Neuronal stem cell (in vitro differentiated cells): ENCODE measurements around the gene ITGB6.

Experiments
- DNase-seq: peaks from one replicate; pipeline ENCODE4 v3.0.0-alpha.2; 2013; ENCODE audit warnings: low spot score
- H2AFZ ChIP-seq: one replicate; pipeline ENCODE4 v1.6.1; 2013; ENCODE audit warnings: mild to moderate bottlenecking, low read length, inconsistent platforms
- H2AK5ac ChIP-seq: 2 replicates; pipeline ENCODE4 v1.6.1; 2013; ENCODE audit warnings: low read depth, mild to moderate bottlenecking, inconsistent platforms, low read length, moderate library complexity, mixed read lengths
- H2BK120ac ChIP-seq: 2 replicates; pipeline ENCODE4 v1.6.1; 2013; ENCODE audit warnings: low read depth, mild to moderate bottlenecking, inconsistent platforms, low read length, moderate library complexity, mixed read lengths
- H2BK12ac ChIP-seq: one replicate; pipeline ENCODE4 v1.6.1; 2013; ENCODE audit warnings: low read length, inconsistent platforms
- H2BK15ac ChIP-seq: 2 replicates; pipeline ENCODE4 v1.6.1; 2013; ENCODE audit warnings: mild to moderate bottlenecking, low read length, inconsistent platforms, mixed read lengths
- H2BK5ac ChIP-seq: one replicate; pipeline ENCODE4 v1.6.1; 2013; ENCODE audit warnings: inconsistent platforms, mild to moderate bottlenecking, low read length, moderate library complexity
- H3K14ac ChIP-seq: one replicate; pipeline ENCODE4 v1.6.1; 2013; ENCODE audit warnings: low read length, inconsistent platforms
- H3K18ac ChIP-seq: 2 replicates; pipeline ENCODE4 v1.6.1; 2013; ENCODE audit warnings: low read length, inconsistent platforms
- H3K23ac ChIP-seq: 2 replicates; pipeline ENCODE4 v1.6.1; 2013; ENCODE audit warnings: low read depth, mild to moderate bottlenecking, mixed read lengths, low read length, inconsistent platforms; ENCODE audit not compliant: poor library complexity
- H3K27ac ChIP-seq: replicated peaks from 3 replicates; pipeline ENCODE4 v1.5.1; 2013; ENCODE audit warnings: low read length, inconsistent platforms
- H3K27me3 ChIP-seq, 3 experiments: 2 replicates each; pipeline ENCODE4 v1.6.1; 2013; ENCODE audit warnings: low read length in 3 of 3, mild to moderate bottlenecking in 2 of 3, inconsistent platforms in 1 of 3, low read depth in 1 of 3, mixed read lengths in 1 of 3, moderate library complexity in 1 of 3; ENCODE audit not compliant: control insufficient read depth in 3 of 3, insufficient read depth in 3 of 3
- H3K36me3 ChIP-seq, 2 donors: replicated peaks in 1 of 2; 2 replicates each; pipeline ENCODE4 v1.6.1; 2013; ENCODE audit warnings: low read length in 2 of 2; ENCODE audit not compliant: control insufficient read depth in 2 of 2, insufficient read depth in 2 of 2
- H3K4ac ChIP-seq: 2 replicates; pipeline ENCODE4 v1.6.1; 2013; ENCODE audit warnings: inconsistent platforms, mild to moderate bottlenecking, low read length, moderate library complexity
- H3K4me1 ChIP-seq, 2 donors: 1 replicate in 1 of 2; 2 replicates in 1 of 2; pipeline ENCODE4 v1.6.1; 2013; ENCODE audit warnings: low read length in 2 of 2, low read depth in 1 of 2; ENCODE audit not compliant: control insufficient read depth in 2 of 2, insufficient read depth in 1 of 2
- H3K4me2 ChIP-seq: one replicate; pipeline ENCODE4 v1.6.1; 2013; ENCODE audit warnings: mild to moderate bottlenecking, low read length, inconsistent platforms; ENCODE audit not compliant: insufficient read depth, poor library complexity, severe bottlenecking
- H3K4me3 ChIP-seq, 2 donors: 2 replicates each; pipeline ENCODE4 v1.5.1; 2013; ENCODE audit warnings: low read length in 2 of 2, mild to moderate bottlenecking in 2 of 2, inconsistent platforms in 1 of 2, moderate library complexity in 1 of 2
- H3K79me1 ChIP-seq: one replicate; pipeline ENCODE4 v1.6.1; 2013; ENCODE audit warnings: low read depth, mild to moderate bottlenecking, inconsistent platforms, low read length, moderate library complexity
- H3K9ac ChIP-seq: one replicate; pipeline ENCODE4 v1.6.1; 2013; ENCODE audit warnings: mild to moderate bottlenecking, low read depth, low read length, inconsistent platforms; ENCODE audit not compliant: poor library complexity
- H3K9me3 ChIP-seq, 2 donors: replicated peaks in 1 of 2; 2 replicates each; pipeline versions ENCODE3 to v1.6.1; 2013; ENCODE audit warnings: low read length in 2 of 2, mild to moderate bottlenecking in 2 of 2, inconsistent platforms in 1 of 2, low read depth in 1 of 2, mixed read lengths in 1 of 2, moderate library complexity in 1 of 2; ENCODE audit not compliant: control insufficient read depth in 2 of 2, insufficient read depth in 1 of 2
- H4K8ac ChIP-seq: one replicate; pipeline ENCODE4 v1.6.1; 2013; ENCODE audit warnings: low read depth, mild to moderate bottlenecking, inconsistent platforms, low read length, moderate library complexity
- H4K91ac ChIP-seq: one replicate; pipeline ENCODE4 v1.6.1; 2013; ENCODE audit warnings: low read length, low read depth, mild to moderate bottlenecking, inconsistent platforms; ENCODE audit not compliant: poor library complexity
- WGBS, 2 donors: extraction: QIAGEN DNeasy Blood & Tissue Kit; methylation state at CpG; one replicate each; pipeline ENCODE4 v1.1.7; 2013; ENCODE audit warnings: missing lambda C conversion rate in 2 of 2, mixed read lengths in 1 of 2; ENCODE audit not compliant: insufficient read length in 2 of 2, insufficient replicate concordance in 1 of 2; ENCODE audit errors: extremely low coverage in 2 of 2; 5-methylcytosine and 5-hydroxymethylcytosine counted together

The ITGB6 gene

DNA sequence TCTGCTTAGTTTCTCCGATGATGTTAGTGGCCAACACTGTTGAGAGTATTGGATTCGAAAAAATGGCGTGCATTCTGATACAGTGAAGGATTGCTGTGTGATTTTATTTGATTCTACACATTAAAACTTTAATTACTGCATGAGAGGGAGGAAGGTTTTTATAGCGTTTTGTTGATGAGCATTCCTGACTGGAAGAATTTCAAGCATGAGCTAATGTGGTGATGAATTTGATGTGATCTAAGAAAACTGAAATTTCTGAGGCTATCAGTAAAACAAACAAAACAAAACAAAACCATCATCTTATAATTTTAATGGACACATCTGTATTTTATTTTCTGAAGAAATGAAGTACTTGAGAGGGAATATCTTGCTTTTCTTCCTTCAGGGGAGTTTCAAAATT, 59.6 kb downstream of the ITGB6 start:
- Histone ChIP-seq H2BK12ac (no peak overlapping the region), H2BK120ac (no peak overlapping the region), H3K23ac (no peak overlapping the region), H3K36me3 (no peaks in the 10 kb centered on the region), H4K91ac (no peak overlapping the region), H3K4me1 (peaks cover 0 to 3% of the 10 kb centered on the region in 2 donors), H3K79me1 (no peaks in the 10 kb centered on the region), H2AK5ac (no peak overlapping the region), H3K4me2 (no peak overlapping the region), H2BK15ac (no peak overlapping the region), H3K27me3 (no peaks in the 10 kb centered on the region), H2AFZ (no peak overlapping the region), H3K14ac (no peak overlapping the region), H3K4ac (no peak overlapping the region), H3K9ac (no peak overlapping the region), H3K9me3 (no peaks in the 10 kb centered on the region), H2BK5ac (no peak overlapping the region), H3K27ac (no peak overlapping the region), H3K18ac (no peak overlapping the region), H4K8ac (no peak overlapping the region), H3K4me3 (no peak overlapping the region)
- no CpG with 5 or more reads among the region's 4 CpGs for WGBS, 2 donors
- no peak for DNase-seq

DNA sequence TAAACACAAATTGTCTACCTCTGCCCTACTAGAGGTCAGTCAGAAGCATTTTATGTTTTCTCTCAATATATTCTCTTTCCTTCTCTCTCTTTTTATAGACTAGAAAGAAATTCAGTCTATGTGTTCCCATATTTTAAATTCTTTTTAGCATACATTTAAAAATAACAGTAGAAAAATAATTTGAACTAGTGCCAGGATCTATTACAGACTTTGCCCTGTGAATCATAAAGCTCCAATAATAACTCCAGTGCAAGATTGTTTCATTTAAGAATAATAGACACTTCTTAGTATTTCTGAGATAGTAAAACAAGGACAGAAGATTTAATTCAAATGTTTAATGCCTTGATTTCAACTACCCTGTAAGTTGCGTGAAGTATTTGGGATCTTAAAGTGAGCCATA, 60.1 kb downstream of the ITGB6 start:
- no peak overlapping the region for H3K9ac ChIP-seq
- H3K4me1 ChIP-seq = peaks cover 0 to 3% of the 10 kb centered on the region in 2 donors
- no peak overlapping the region for H4K91ac ChIP-seq
- no peak overlapping the region for H2BK12ac ChIP-seq
- no peak overlapping the region for H4K8ac ChIP-seq
- H3K23ac ChIP-seq = no peak overlapping the region
- no peaks in the 10 kb centered on the region for H3K79me1 ChIP-seq
- H3K4me2 ChIP-seq = no peak overlapping the region
- no peak overlapping the region for H3K18ac ChIP-seq
- no peak overlapping the region for H3K14ac ChIP-seq
- H2BK15ac ChIP-seq = no peak overlapping the region
- WGBS, 2 donors = no CpG with 5 or more reads among the region's 1 CpG
- H2AK5ac ChIP-seq = no peak overlapping the region
- no peak overlapping the region for H2BK5ac ChIP-seq
- no peaks in the 10 kb centered on the region for H3K36me3 ChIP-seq
- H3K4me3 ChIP-seq = no peak overlapping the region
- DNase-seq = no peak
- H2BK120ac ChIP-seq = no peak overlapping the region
- H3K9me3 ChIP-seq = no peaks in the 10 kb centered on the region
- no peaks in the 10 kb centered on the region for H3K27me3 ChIP-seq
- no peak overlapping the region for H3K4ac ChIP-seq
- H2AFZ ChIP-seq = no peak overlapping the region
- no peak overlapping the region for H3K27ac ChIP-seq

DNA sequence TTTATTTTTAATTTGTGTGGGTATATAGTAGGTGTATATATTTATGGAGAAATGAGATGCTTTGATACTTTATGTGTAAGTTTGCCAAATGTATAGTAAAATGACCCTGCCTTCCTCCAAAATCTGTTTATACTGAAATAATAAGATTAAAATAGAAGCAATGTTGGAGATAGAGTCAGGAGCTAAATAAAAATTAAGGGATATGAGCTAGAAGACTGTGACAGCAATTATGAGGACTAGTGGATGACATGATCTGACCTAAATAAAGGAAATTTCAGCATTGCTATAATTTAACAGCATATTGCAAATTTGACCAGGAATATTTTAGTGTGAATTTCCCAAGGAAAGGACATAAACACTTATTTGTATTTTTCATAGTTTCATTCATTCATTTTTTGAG, 60.7 kb downstream of the ITGB6 start:
- Histone ChIP-seq H3K18ac (no peak overlapping the region), H3K9me3 (no peaks in the 10 kb centered on the region), H3K27ac (no peak overlapping the region)

DNA sequence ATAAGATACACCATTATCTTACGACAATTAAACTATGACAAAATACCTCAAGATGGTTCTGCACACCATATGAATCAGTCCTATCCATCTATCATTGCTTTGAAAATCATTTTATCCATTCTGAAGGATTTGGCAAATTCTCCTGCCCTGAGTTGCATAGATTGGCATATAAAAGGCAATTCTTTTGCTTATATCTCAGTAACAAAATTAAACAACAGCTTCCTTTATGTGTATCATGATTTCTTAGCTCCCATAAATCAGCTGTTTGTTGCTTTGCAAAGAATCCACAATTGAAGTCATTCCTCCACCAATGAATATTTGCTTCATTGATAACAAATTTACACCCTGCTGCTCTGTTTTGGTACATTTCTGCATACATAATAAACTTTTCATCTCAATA, 61.7 kb downstream of the ITGB6 start:
- Histone ChIP-seq H3K27me3 (no peaks in the 10 kb centered on the region), H2AFZ (no peak overlapping the region), H3K4ac (no peak overlapping the region), H2BK12ac (no peak overlapping the region), H3K4me3 (no peak overlapping the region), H2BK15ac (no peak overlapping the region), H3K27ac (no peak overlapping the region), H4K91ac (no peak overlapping the region), H4K8ac (no peak overlapping the region), H3K4me2 (no peak overlapping the region), H2BK5ac (no peak overlapping the region), H3K4me1 (peaks cover 0 to 3% of the 10 kb centered on the region in 2 donors), H3K79me1 (no peaks in the 10 kb centered on the region), H3K14ac (no peak overlapping the region), H3K9me3 (no peaks in the 10 kb centered on the region), H2AK5ac (no peak overlapping the region), H3K18ac (no peak overlapping the region), H3K9ac (no peak overlapping the region), H3K23ac (no peak overlapping the region), H2BK120ac (no peak overlapping the region), H3K36me3 (no peaks in the 10 kb centered on the region)
- no CpG with 5 or more reads among the region's 1 CpG for WGBS, 2 donors
- no peak for DNase-seq

More for the DNA sequence above, 60.7 kb downstream of the ITGB6 start:
- no peaks in the 10 kb centered on the region for H3K27me3 ChIP-seq
- no peak overlapping the region for H4K8ac ChIP-seq
- H3K36me3 ChIP-seq = no peaks in the 10 kb centered on the region
- no peaks in the 10 kb centered on the region for H3K79me1 ChIP-seq
- H2AK5ac ChIP-seq = no peak overlapping the region
- H2AFZ ChIP-seq = no peak overlapping the region
- H4K91ac ChIP-seq = no peak overlapping the region
- H3K4me1 ChIP-seq = peaks cover 0 to 3% of the 10 kb centered on the region in 2 donors
- H3K4me3 ChIP-seq = no peak overlapping the region
- H3K4me2 ChIP-seq = no peak overlapping the region
- H2BK15ac ChIP-seq = no peak overlapping the region
- H2BK12ac ChIP-seq = no peak overlapping the region
- H2BK5ac ChIP-seq = no peak overlapping the region
- no peak overlapping the region for H2BK120ac ChIP-seq
- H3K4ac ChIP-seq = no peak overlapping the region
- H3K9ac ChIP-seq = no peak overlapping the region
- H3K14ac ChIP-seq = no peak overlapping the region
- DNase-seq = no peak
- H3K23ac ChIP-seq = no peak overlapping the region
